ENCODE data around the gene SMIM30. TPM values are rescaled to one million over a fixed set of nuclear protein-coding genes. Genes with fewer than 3 reads are reported as not detected.
"Not testable (repeated sequence)": the region's sequence is repeated elsewhere in the genome, so short reads cannot be mapped to it uniquely, and the experiment has no call there.

The SMIM30 gene, protein sequence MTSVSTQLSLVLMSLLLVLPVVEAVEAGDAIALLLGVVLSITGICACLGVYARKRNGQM
- 117 TPM for total RNA-seq
- long read RNA-seq, transcript SMIM30-201 (3 exons, 1,070 nt), result major isoform, 15 of 15 reads
- long read RNA-seq, partial matches to known transcripts, result 0 of 15 reads
- long read RNA-seq, other reads (novel, unspliced or antisense), result 0 of 15 reads

DNA sequence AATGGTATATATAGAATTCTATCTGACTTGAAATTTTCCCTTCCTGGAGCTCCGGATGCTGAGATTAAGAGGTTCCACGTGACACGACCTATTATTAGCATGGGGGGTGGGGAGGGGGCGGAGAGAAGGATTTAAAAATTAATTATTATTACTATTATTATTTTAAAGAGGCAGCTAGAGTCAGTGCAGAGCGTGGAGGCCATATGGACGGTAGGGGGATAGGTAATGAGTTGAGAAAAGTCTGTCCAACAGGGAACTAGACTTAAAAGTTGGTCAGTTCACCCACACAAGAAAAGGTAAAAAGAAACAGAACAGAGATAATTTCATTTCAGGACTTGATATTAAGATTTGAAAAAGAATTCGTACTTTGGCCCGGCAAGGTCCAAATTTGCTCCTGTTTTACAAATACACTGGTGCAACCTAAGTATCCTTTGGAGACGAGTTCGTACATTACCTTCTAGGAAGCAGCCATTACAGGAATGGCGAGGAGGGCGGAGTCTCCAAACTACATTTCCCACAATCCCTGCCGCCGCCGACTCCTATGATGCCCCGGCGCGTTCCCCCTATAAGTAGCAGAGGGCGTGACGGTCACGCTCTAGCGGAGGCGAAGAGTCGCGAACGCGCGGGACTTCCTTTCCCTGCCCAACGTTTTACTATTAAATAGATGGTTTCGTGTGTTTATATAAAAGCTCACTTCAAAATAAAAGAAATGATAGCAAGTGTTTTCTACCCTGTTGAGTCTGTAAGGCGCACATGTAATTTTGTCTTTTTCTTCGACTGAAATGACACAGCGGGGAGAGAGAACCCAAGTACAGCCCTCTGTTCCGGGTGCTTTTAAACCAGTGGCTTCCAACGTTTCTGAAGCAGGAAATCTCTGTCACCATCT, at the start of gene SMIM30:
Gene SMIM30, minus strand, starts transcription at position 481 of the 886 bp plus-strand sequence. CDS start 976 bp downstream, outside the sequence.
- intact Hi-C loops (cut with DNase I), result loop anchor here (5.0 to 10.0 kb wide), 2 partner anchors 181 to 324 kb away; partner anchors contain the start of gene TMEM168
- DNase-seq (ENCODE audit: missing footprints) (peak; percentile 96), ATAC-seq (peak; percentile 100)

DNA sequence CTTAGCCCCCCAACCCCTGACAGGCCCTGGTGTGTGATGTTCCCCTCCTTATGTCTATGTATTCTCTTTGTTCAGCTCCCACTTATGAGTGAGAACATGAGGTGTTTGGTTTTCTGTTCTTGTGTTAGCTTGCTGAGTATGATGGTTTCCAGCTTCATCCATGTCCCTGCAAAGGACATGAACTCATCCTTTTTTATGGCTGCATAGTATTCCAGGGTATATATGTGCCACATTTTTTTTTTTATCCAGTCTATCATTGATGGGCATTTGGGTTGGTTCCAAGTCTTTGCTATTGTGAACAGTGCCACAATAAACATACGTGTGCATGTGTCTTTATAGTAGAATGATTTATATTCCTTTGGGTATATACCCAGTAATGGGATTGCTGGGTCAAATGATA, 47.8 kb upstream of the SMIM30 start:
- not testable (repeated sequence) for DNase-seq (ENCODE audit: missing footprints); ATAC-seq
- intact Hi-C loops (cut with DNase I), result loop anchor here (10.0 kb wide), 2 partner anchors 259 to 529 kb away; no protein-coding TSS in a partner anchor

DNA sequence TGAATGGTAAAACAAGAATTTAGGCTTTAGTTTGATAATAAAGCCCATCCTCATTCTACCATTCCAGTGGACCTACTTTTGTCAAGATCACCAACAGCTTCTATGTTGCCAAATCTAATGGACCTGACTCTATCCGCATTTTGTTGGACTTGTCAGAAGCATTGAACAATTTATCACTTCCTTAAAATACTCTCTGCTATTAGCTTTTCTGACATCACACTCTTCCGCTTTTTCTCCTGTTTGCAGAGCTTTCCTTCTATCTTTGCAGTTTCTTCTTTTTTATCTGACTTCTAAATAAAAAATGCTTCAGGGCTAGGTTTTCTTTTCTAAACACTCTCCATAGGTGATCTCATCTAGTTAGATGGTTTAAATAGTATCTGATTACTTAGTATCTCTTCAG, 42.7 kb upstream of the SMIM30 start:
- DNase-seq (ENCODE audit: missing footprints), result no peak
- no peak for ATAC-seq
- intact Hi-C loops (cut with DNase I), result loop anchor here (10.0 kb wide), 2 partner anchors 264 to 534 kb away; no protein-coding TSS in a partner anchor

DNA sequence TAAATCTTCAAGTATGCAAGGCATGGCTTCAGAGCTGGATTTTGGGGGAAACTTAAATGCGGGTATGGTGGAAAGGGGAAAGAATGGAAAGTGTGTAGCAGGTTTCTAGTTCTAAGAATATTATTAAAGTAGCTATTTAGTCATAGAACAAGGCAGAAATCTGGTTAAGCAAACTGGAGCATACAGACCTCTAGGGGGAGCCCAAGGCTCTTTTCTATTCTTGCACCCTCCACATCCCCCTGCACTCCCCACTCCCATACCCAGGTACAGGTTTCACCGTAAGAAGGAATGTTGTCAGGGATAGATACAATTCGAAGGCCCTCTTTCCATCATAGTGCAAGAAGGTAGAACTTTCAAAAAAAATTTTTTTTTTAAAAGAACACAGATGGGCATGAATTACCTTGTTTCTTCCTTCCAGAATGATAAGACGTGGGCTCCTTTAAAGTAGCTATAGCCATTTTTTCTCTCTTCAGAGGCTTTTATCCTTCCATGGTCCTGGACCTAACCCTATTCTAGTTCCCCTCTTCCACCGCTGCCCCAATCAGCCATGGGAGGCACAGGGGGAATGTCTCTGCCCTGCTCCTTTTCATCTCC, 41.5 kb upstream of the SMIM30 start:
- intact Hi-C loops (cut with DNase I), result loop anchor here (10.0 kb wide), 2 partner anchors 265 to 535 kb away; no protein-coding TSS in a partner anchor
- ATAC-seq, result no peak

DNA sequence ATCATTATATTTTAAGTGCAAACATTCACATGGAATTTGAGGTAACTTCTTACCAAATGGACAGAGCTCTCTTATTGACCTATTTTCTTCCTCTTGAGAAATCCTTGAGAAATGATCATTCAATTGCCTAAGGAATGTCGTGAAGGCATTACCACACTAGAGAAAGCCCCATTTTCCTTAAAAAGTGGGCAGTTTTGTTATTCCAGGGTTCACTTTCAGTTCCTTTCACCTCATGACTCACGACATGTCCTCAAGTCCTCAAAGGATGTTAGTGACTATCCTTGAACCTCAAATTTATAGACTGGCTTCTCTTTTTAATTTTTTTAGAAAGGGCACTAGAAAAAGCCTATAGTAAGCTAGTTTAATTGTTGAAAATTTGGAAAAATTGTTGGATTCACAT, 40.4 kb upstream of the SMIM30 start:
- DNase-seq (ENCODE audit: missing footprints) (no peak), ATAC-seq (no peak)
- intact Hi-C loops (cut with DNase I), result no loop called here

More for the DNA sequence above, 41.5 kb upstream of the SMIM30 start:
- no peak for DNase-seq (ENCODE audit: missing footprints)

DNA sequence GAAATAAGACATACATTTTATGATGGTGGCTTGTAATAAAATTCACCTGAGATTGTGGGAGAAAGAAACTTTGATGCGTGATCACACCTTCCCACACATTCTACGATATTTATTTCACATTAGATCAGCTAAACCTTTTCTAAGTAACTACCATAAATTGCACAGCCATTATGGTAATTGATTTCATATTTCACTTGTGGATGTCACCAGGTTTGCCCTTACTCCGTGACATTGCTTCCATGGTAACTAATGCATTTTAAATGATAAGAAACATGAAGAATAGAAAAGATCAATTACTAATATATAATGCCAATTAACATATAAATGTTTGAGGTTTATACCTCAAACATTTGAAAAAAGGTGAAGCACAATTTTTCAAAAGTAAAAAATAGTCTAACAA, 35.8 kb upstream of the SMIM30 start:
- intact Hi-C loops (cut with DNase I), result no loop called here
- ATAC-seq (no peak), DNase-seq (ENCODE audit: missing footprints) (no peak)

DNA sequence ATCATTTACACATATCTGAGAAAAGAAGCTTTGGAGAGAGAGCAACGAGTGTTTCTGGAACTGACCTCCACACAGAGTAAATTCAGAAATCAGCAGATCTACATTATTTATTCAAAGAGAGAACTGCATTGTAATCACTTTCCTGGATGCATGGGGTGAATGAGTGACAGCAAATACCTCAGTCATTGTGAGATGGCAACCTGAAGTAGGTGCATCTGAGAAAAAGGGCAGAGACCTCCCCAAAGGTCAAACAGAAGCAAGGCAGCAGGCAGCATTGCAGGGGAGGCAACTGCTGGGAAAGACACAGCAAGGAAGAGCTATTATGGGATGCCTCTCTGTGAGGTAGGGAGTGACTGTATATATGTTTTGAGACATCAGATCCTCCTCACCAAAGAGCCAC, 26.5 kb upstream of the SMIM30 start:
- ATAC-seq (no peak), DNase-seq (ENCODE audit: missing footprints) (no peak)
- intact Hi-C loops (cut with DNase I), result no loop called here

DNA sequence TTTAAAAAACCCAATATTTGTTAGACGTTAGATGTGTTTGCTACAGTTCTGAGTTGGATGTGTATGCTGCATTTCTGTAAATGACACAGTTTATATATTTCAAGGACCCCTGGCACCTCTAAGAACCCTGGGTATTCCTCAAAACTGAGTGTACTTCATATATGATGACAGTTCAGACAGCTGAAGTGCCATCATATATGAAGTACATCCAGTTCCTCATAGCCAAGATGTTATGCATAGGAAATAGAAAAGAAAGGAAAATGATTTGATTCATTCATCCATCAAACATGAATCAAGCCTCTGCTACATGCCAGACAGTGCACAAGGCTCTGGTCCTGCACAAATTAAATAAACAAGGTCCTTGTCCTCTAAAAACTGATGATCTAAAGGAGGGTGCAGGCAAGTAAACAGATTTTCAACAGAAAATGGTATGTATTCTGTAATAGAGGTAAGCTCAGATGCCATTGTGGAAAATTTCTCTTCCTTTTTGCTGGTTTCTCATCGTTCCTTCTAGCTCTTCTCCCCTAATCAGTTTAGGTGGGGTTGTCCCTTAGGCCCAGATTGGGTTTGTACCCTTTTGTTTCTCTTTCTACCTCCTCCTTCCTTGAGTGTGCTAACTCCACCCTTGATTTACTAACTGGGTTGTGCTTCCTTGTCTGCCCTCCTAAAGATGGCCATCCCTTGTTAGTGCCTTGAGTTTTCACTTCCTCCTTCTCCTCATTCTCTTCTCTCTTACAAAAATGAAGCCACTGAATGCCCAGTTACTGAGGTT, 25.3 kb upstream of the SMIM30 start:
- intact Hi-C loops (cut with DNase I), result no loop called here
- no peak for DNase-seq (ENCODE audit: missing footprints)
- ATAC-seq, result no peak

DNA sequence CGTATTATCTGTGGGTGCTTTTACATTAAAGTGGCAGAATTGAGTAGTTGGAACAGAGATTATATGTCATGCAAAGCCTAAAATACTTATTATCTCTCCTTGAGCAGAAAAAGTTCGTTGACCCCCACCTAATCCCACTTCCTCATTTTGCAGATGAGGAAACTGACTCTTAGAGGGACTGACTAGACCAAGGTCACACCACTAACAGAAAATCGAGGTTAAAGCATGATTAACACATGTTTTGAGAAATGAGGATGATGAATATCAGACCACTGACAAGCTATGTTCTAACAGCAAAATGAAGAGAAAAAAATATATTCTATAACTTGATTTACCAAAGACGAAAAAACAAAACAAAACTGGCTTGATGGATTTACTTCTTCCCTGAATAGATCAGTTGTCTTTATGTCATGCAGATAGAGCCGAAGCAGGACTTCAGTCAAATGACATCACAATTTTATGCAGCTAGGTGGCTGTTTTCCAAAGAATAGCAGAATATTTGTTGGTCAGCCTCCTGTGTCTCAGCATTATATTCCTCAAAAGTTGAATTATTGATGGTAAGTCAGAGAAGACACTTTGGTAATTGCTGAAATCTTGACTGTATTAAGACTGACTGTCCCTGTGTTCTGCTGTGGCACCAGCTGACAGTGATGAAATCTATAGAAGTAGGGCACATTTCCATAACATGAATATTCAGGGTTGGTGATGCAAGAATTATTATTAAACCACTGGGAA, 24.2 kb upstream of the SMIM30 start:
- no peak for ATAC-seq
- intact Hi-C loops (cut with DNase I), result no loop called here
- no peak for DNase-seq (ENCODE audit: missing footprints)

DNA sequence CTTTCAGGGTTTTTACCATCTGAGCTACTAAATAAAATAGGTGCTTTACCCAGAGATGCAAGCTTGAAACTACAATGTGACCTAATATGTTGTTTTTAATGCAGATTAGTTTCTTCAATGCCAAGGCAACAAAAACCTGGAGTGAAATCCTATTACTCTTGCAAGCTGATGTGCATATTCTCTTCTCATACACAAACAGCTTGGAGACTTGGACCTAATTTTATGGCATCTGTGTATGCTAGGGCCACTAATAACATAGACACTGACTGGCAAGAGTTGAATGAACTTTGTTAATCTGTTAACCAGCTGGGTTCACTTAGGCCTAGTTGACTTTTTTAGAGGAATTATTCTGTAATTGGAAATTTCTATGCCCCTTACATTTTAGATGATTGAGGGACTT, 23.4 kb upstream of the SMIM30 start:
- no peak for ATAC-seq
- intact Hi-C loops (cut with DNase I), result no loop called here
- no peak for DNase-seq (ENCODE audit: missing footprints)

DNA sequence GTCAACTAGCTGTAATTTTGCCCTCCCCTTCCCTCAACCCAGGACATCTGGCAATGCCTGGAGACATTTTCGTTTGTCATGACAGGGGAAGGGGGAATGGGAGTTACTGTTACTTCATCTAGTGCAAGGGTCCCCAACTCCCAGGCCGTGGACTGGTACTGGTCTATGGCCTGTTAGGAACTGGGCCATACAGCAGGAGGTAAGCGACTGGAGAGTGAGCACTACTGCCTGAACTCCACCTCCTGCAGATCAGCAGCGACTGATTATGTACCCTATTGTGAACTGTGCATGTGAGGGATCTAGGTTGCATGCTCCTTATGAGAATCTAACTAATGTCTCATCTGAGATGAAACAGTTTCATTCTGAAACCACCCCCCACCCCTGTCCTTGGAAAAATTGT, 22.6 kb upstream of the SMIM30 start:
- DNase-seq (ENCODE audit: missing footprints), result no peak
- intact Hi-C loops (cut with DNase I), result no loop called here
- no peak for ATAC-seq

DNA sequence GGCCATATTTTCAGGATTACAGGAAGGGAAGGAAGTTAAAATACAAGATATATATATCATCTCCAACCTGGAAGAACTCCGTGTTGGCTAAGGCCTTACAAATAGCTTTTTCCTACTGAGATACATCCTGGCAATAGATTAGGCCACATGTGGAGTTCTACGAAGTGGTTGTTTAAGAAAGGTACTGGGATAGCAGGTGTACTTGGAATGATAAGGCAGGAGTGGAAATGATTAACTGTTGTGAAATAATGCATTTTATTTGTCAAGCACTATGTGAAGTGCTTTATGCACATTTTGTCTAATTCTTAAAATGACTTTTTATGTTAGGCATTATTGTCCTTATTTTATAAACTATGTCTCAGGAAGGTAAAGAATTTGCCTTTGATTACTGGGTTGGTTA, 18.9 kb upstream of the SMIM30 start:
- intact Hi-C loops (cut with DNase I), result no loop called here
- DNase-seq (ENCODE audit: missing footprints) (no peak), ATAC-seq (no peak)

DNA sequence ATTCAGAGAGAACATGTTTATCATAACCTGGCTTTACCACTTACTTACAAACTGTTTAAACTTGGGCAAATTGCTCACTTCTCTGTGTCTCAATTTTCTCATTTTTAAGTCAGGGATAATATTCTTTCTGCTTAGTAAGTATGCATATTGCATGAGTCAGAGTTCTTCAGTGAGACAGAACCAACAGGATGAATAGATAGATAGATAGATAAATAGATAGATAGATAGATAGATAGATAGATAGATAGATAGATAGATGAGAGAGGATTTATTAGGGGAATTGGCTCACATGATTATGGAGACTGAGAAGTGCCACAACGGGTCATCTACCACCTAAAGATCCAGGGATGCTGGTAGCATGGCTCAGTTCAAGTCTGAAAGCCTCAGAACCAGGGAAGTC, 15.7 kb upstream of the SMIM30 start:
- ATAC-seq (no peak), DNase-seq (ENCODE audit: missing footprints) (no peak)
- intact Hi-C loops (cut with DNase I), result no loop called here

DNA sequence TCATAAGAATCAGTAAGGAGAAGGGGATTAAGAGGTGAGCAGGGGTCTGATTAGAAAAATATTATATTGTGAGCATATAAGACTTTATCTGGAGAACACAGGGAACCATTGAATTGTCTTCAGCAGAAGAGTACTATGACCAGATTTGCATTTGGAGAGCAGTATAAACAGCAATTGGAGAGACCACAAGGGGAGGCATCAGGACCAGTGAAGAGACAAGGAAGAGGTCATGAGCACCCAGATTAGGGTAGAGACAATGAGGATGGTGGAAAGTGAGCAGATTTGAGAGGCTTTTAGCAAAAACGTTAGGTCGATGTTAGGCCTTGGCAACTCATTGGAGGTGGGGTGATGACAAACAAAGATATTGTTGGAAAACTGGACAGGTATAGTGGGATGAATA, 13.0 kb upstream of the SMIM30 start:
- ATAC-seq, result no peak

DNA sequence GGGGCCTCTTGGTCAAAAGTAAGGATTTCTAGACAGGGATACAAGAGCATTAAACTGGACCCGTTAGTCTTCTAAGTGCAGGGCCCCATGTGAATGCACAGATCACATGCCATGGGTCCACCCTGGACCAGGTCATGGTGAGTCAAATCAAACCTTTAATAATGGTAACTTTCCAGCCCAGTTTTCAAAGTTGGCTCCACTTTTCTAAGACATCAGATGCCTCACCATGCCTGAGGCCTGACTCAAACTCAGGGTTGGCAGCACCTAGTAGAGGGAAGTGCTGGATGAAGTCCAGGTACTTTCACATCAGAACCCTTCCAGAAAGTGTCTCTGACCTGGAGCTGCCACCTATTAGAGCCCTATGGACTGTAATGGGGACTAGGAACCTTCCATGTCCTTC, 9.7 kb upstream of the SMIM30 start:
- intact Hi-C loops (cut with DNase I), result no loop called here
- ATAC-seq (no peak), DNase-seq (ENCODE audit: missing footprints) (no peak)

More for the DNA sequence above, 13.0 kb upstream of the SMIM30 start:
- no peak for DNase-seq (ENCODE audit: missing footprints)
- intact Hi-C loops (cut with DNase I), result no loop called here

DNA sequence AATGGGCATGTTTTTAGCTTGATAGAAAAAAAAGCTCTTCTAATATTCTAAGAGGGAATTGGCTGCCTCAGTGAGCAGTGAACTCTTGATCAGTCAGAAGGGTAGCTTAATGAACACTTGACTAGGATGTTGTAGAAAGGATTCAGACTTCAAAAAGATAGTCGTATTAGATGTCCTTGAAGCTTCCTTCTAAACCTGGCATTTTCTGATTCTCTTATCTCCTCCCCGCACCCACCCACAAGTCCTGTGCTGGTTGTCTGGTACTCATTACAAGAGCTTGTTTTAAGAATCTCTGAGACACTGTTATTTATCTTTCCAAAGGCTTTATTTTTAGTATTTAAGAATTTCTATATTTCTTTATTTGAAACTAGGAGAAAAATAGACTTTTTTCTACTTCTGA, 7.4 kb upstream of the SMIM30 start:
- intact Hi-C loops (cut with DNase I), result no loop called here
- no peak for DNase-seq (ENCODE audit: missing footprints)
- ATAC-seq, result no peak

DNA sequence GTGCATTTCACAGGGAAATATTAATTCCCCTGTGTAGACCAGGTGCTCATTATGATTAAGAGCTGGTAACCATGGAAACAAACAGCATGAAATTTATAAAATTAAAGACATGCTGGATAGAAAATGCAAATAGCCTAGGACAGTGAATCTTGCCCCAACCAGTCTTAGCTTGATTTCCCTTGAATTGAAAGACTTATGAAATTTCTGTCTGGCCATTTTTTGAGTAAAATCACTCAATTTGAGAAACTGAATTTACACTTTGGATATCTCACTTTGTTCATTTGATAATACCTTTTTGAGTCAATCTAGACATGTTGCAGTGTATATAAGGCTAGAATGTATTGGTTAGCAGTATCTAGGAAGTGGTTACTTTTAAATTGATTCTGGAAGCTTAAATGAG, 4.4 kb upstream of the SMIM30 start:
- ATAC-seq (no peak), DNase-seq (ENCODE audit: missing footprints) (no peak)
- intact Hi-C loops (cut with DNase I), result no loop called here

DNA sequence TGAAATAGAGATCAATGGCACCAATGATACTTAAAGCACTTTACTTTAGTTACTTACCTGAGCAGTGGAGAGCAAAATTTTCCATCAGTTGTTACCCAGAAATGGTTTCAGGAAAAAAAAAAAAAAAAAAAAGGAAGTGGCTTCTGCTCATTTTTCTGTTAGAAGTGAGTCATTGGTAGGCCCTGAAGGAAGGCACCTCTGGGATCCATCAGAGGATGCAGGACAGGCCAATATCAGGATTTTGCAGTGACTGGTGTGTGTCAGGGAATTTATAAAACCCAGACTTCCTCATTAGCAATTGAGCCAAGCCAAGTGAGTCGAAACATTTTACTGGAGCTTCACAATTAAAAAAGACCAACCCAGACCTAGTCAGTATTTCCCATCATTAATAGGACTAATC, 2.3 kb upstream of the SMIM30 start:
- ATAC-seq, result no peak

More for the DNA sequence above, 2.3 kb upstream of the SMIM30 start:
- no peak for DNase-seq (ENCODE audit: missing footprints)
- intact Hi-C loops (cut with DNase I), result no loop called here

Data from Right ventricle myocardium inferior (tissue), 1 donor.